ENCODE data around the gene GPR55. TPM values are rescaled to one million over a fixed set of nuclear protein-coding genes. Genes with fewer than 3 reads are reported as not detected.

The GPR55 gene
- total RNA-seq, 1 experiment from 2014 or later, result 0.07 TPM

GRCh38 chr2:230877759-230878598, 47.1 kb downstream of the GPR55 start:
- H3K9me3 ChIP-seq (ENCODE audit: low read length), result no peaks in the 10 kb centered on the region
- no peaks in the 10 kb centered on the region for H3K79me2 ChIP-seq (ENCODE audit: low read length)
- H2AFZ ChIP-seq (ENCODE audit: low read length), result no peak overlapping the region
- no peak overlapping the region for H3K9ac ChIP-seq (ENCODE audit: low read length)
- no peak overlapping the region for H3K4me3 ChIP-seq (ENCODE audit: low read length)
- H3K4me2 ChIP-seq (ENCODE audit: low read length), result no peak overlapping the region
- POLR2A ChIA-PET (ENCODE audit: unreplicated experiment), result no interaction called here
- no peaks in the 10 kb centered on the region for H3K36me3 ChIP-seq (ENCODE audit: low read depth, low read length)
- H3F3A ChIP-seq (ENCODE audit: low read length, unreplicated experiment), result no peaks in the 10 kb centered on the region
- CTCF ChIA-PET, result no interaction called here
- H4K20me1 ChIP-seq (ENCODE audit: low read length), result no peaks in the 10 kb centered on the region
- intact Hi-C loops (cut with micrococcal nuclease), result no loop called here
- no peaks in the 10 kb centered on the region for H3K4me1 ChIP-seq (ENCODE audit: insufficient read depth, low read length)
- DNase-seq (no peak), ATAC-seq (no peak)
- no peak overlapping the region for H3K27ac ChIP-seq (ENCODE audit: low read length)
- H3K27me3 ChIP-seq (ENCODE audit: low read length), result no peaks in the 10 kb centered on the region
- no peaks in the 10 kb centered on the region for H3K9me2 ChIP-seq (replicated peaks; ENCODE audit: low read length)
- no TSS peak for BruUV-seq (replicated peaks)
- TF ChIP-seq CTCF (conservative IDR thresholded peaks at IDR 0.05; ENCODE audit: low read depth, low read length) (no peak), EZH2phosphoT487 (IDR thresholded peaks at IDR 0.05; ENCODE audit: borderline replicate concordance, low read length) (no peak), EZH2 (IDR thresholded peaks at IDR 0.05; ENCODE audit: low read length, unreplicated experiment) (no peak)

GRCh38 chr2:230877116-230877758, 47.8 kb downstream of the GPR55 start:
- Histone ChIP-seq H2AFZ (ENCODE audit: low read length) (no peak overlapping the region), H3K4me2 (ENCODE audit: low read length) (no peak overlapping the region), H3K36me3 (ENCODE audit: low read depth, low read length) (no peaks in the 10 kb centered on the region), H3K27me3 (ENCODE audit: low read length) (no peaks in the 10 kb centered on the region), H3K27ac (ENCODE audit: low read length) (no peak overlapping the region), H3K9ac (ENCODE audit: low read length) (no peak overlapping the region), H3K9me3 (ENCODE audit: low read length) (no peaks in the 10 kb centered on the region), H3K79me2 (ENCODE audit: low read length) (no peaks in the 10 kb centered on the region), H3K4me1 (ENCODE audit: insufficient read depth, low read length) (no peaks in the 10 kb centered on the region), H4K20me1 (ENCODE audit: low read length) (no peaks in the 10 kb centered on the region), H3K4me3 (ENCODE audit: low read length) (no peak overlapping the region), H3F3A (ENCODE audit: low read length, unreplicated experiment) (no peaks in the 10 kb centered on the region), H3K9me2 (replicated peaks; ENCODE audit: low read length) (no peaks in the 10 kb centered on the region)
- no TSS peak for BruUV-seq (replicated peaks)
- CTCF ChIA-PET, result no interaction called here
- TF ChIP-seq EZH2phosphoT487 (IDR thresholded peaks at IDR 0.05; ENCODE audit: borderline replicate concordance, low read length), result no peak
- TF ChIP-seq CTCF (conservative IDR thresholded peaks at IDR 0.05; ENCODE audit: low read depth, low read length), result no peak
- no peak for TF ChIP-seq EZH2 (IDR thresholded peaks at IDR 0.05; ENCODE audit: low read length, unreplicated experiment)
- POLR2A ChIA-PET (ENCODE audit: unreplicated experiment), result no interaction called here
- DNase-seq (no peak), ATAC-seq (no peak)
- intact Hi-C loops (cut with micrococcal nuclease), result no loop called here
